Tibial nerve (tissue), 4 donors: ENCODE results near the gene CPT1B. TPM values are rescaled to one million over a fixed set of nuclear protein-coding genes. Genes with fewer than 3 reads are reported as not detected.
A peak's percentile ranks its signal among the peaks of the same experiment; 100 is the strongest.
"Not testable (repeated sequence)": the region's sequence is repeated elsewhere in the genome, so short reads cannot be mapped to it uniquely, and the experiment has no call there.

ENCODE experiments used
- DNase-seq, 2 donors: peaks; one replicate each; pipeline ENCODE4 v3.0.0-alpha.2; 2019; ENCODE audit warnings: low spot score in 2 of 2
- H3K27ac ChIP-seq, 4 donors: fragments of 200-600 bp; sonication (generic) in 3 of 4; one replicate each; pipeline ENCODE4 v1.5.1; 2017 to 2019; ENCODE audit warnings: mild to moderate bottlenecking in 1 of 4
- H3K27me3 ChIP-seq, 2 donors: fragments of 200-600 bp; sonication (generic) in 1 of 2; one replicate each; pipeline versions ENCODE4 v1.5.1 to v1.6.0; 2017 to 2019
- H3K36me3 ChIP-seq, 3 donors: fragments of 200-600 bp; sonication (generic); one replicate each; pipeline ENCODE4 v1.5.1; 2018 to 2019
- H3K4me1 ChIP-seq, 4 donors: fragments of 200-600 bp; sonication (generic) in 3 of 4; one replicate each; pipeline ENCODE4 v1.5.1; 2017 to 2019
- H3K4me3 ChIP-seq, 4 donors: fragments of 200-600 bp; sonication (generic) in 3 of 4; one replicate each; pipeline ENCODE4 v1.5.1; 2017 to 2019; ENCODE audit warnings: mild to moderate bottlenecking in 1 of 4, moderate library complexity in 1 of 4
- H3K9me3 ChIP-seq, 4 donors: fragments of 200-600 bp; sonication (generic) in 3 of 4; one replicate each; pipeline ENCODE4 v1.5.1; 2017 to 2019
- EP300 ChIP-seq, 2 donors: sonication (generic); formaldehyde crosslinking; IDR thresholded peaks; one replicate each; pipeline ENCODE4 v1.6.1; 2017; ENCODE audit warnings: antibody characterized with exemption in 2 of 2, mild to moderate bottlenecking in 1 of 2
- POLR2A ChIP-seq, 2 donors: fragments of 450-650 bp; IDR thresholded peaks; one replicate each; pipeline ENCODE4 v1.6.1; 2017; ENCODE audit warnings: antibody characterized with exemption in 2 of 2, mild to moderate bottlenecking in 2 of 2, moderate library complexity in 2 of 2
- WGBS, 2 donors: methylation state at CpG; one replicate each; pipeline ENCODE4 v1.1.5; 2018; 5-methylcytosine and 5-hydroxymethylcytosine counted together
- total RNA-seq, 4 donors: library from RNA; depleted of rRNA; stranded (reverse); fragments of >200 nt; gene quantifications; one replicate each; pipeline ENCODE4 v1.1.0, GENCODE V29; 2016
- TF ChIP-seq, protein P1 (sequence below), 5 experiments: fragments of 200-600 bp in 3 of 5; fragments of 450-650 bp in 2 of 5; sonication (generic) in 3 of 5; IDR thresholded peaks; one replicate each; pipeline ENCODE4 v1.5.1; 2016 to 2019; ENCODE audit warnings: antibody characterized with exemption in 5 of 5, mild to moderate bottlenecking in 3 of 5, moderate library complexity in 2 of 5

The CPT1B gene
- total RNA-seq, 4 donors from 2014 or later = 7.2 to 22.6 (median 15.1) TPM

DNA sequence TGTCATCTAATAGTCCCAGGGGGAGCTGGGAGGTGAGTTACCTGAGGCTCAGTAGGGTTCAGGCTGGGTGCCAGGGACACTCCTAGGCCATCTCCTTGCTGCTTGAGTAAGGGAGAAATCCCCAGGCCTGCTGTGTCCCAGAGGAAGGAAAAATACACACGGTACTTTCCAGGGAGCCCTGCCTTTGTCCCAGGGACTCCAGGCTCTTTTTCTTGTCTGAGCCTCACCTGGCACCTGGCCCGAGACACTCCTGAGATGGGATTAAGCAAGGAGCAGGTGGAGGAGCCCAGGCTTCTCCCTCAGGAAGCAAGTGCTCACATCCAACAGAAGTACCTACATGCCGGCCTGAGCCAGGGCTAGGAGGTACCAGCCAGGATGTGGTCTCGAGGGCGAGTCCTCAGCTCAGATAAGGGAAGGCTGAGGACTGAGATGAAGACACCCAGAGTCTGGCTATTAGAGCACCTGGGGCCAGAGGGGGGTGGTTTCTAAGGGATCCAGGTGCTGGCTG is 33.4 kb downstream of the CPT1B start:
- no peaks in the 10 kb centered on the region for H3K36me3 ChIP-seq
- peak overlapping the region in 2 of 4 donors; percentile 32 to 59 for H3K27ac ChIP-seq
- WGBS, 2 donors = 72 to 83% methylated on average over 3 to 5 of the region's 5 CpGs
- H3K4me3 ChIP-seq = peak overlapping the region in 1 of 4 donors; percentile 26
- TF ChIP-seq, protein P1, sequence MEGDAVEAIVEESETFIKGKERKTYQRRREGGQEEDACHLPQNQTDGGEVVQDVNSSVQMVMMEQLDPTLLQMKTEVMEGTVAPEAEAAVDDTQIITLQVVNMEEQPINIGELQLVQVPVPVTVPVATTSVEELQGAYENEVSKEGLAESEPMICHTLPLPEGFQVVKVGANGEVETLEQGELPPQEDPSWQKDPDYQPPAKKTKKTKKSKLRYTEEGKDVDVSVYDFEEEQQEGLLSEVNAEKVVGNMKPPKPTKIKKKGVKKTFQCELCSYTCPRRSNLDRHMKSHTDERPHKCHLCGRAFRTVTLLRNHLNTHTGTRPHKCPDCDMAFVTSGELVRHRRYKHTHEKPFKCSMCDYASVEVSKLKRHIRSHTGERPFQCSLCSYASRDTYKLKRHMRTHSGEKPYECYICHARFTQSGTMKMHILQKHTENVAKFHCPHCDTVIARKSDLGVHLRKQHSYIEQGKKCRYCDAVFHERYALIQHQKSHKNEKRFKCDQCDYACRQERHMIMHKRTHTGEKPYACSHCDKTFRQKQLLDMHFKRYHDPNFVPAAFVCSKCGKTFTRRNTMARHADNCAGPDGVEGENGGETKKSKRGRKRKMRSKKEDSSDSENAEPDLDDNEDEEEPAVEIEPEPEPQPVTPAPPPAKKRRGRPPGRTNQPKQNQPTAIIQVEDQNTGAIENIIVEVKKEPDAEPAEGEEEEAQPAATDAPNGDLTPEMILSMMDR (IDR thresholded peaks at IDR 0.05) = no peak
- TF ChIP-seq POLR2A (IDR thresholded peaks at IDR 0.05) = no peak
- TF ChIP-seq EP300 (IDR thresholded peaks at IDR 0.05) = no peak
- DNase-seq = no peak
- peaks cover 0 to 49% (median 23%) of the 10 kb centered on the region in 4 donors for H3K4me1 ChIP-seq
- no peaks in the 10 kb centered on the region for H3K9me3 ChIP-seq
- H3K27me3 ChIP-seq = peaks cover 0 to 61% of the 10 kb centered on the region in 2 donors

DNA sequence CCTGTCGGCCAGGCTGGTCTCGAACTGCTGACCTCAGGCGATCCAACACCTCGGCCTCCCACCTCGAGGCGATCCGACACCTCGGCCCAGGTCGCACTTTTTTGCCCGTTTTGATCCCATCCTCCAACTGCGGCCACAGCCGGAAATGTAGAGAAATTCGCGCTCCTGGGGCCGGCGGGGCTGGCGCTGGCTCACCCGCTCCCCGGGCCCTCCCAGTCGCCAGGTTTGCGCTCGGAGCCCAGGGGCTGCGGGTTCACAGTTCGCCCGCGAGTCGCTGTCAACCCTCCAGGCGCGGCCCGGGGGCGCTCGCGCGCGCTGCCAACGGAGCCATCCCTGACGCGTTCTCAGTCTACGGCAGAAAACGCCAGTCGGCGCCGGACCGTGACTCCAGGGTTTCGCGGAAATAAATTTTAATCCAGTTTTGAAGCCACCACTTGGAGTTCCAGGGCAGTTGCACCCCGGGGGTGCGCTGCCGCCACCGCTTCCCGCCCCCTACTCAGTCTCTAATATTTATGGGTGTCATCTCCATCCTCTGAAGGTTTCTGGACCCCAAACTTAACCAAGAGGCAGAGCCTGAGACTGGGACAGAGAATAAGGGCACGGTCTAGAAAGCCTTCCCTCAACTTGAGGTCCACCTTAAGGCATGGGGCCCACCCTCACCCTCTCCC is 34.0 kb downstream of the CPT1B start:
- H3K4me1 ChIP-seq = peaks cover 0 to 52% (median 26%) of the 10 kb centered on the region in 4 donors
- 8 to 9% methylated on average over 26 to 35 of the region's 52 CpGs for WGBS, 2 donors
- peak overlapping the region in 2 of 4 donors; percentile 32 to 59 for H3K27ac ChIP-seq
- no peaks in the 10 kb centered on the region for H3K36me3 ChIP-seq
- H3K27me3 ChIP-seq = peaks cover 0 to 55% of the 10 kb centered on the region in 2 donors
- peak in 1 of 2 donors; percentile 12 for TF ChIP-seq POLR2A (IDR thresholded peaks at IDR 0.05)
- TF ChIP-seq, protein P1 (IDR thresholded peaks at IDR 0.05) = peak; percentile 44 to 62 (median 53)
- peak in 1 of 2 donors; percentile 6 for TF ChIP-seq EP300 (IDR thresholded peaks at IDR 0.05)
- no peaks in the 10 kb centered on the region for H3K9me3 ChIP-seq
- DNase-seq = peak; percentile 42 to 52
- peak overlapping the region in 3 of 4 donors; percentile 26 to 36 (median 29) for H3K4me3 ChIP-seq

DNA sequence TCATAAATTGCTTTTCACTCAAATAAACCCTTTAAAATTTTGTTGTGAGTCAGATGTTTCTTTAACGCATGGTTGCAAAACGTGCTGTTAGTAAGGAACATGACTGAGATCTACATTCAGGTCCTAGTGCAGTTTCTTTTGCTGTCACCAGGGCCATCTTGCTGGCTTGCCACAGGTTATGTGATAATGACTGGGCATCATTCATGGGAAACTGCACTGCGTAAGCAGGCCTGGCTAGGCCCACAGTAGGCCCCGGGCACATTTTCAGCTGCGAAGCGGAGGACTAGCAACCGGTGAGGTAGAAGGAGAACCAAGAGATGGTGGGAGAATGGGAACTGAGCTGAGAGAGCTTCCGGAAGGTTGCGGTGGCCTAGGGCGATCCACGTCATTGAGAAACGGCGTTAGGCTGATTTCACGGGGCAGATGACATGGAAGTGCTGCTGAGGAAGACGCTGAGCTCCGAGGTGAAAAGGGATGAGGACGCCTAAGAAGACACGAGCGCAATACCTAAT is 35.8 kb downstream of the CPT1B start:
- no peak for DNase-seq
- H3K36me3 ChIP-seq = no peaks in the 10 kb centered on the region
- 90 to 92% methylated on average over 19 of the region's 19 CpGs for WGBS, 2 donors
- H3K9me3 ChIP-seq = no peaks in the 10 kb centered on the region
- H3K4me3 ChIP-seq = no peak overlapping the region
- TF ChIP-seq POLR2A (IDR thresholded peaks at IDR 0.05) (no peak), EP300 (IDR thresholded peaks at IDR 0.05) (no peak)
- TF ChIP-seq, protein P1 (IDR thresholded peaks at IDR 0.05) = no peak
- peaks cover 0 to 37% of the 10 kb centered on the region in 2 donors for H3K27me3 ChIP-seq
- H3K27ac ChIP-seq = peak overlapping the region in 1 of 4 donors; percentile 89
- H3K4me1 ChIP-seq = peaks cover 0 to 46% (median 25%) of the 10 kb centered on the region in 4 donors

DNA sequence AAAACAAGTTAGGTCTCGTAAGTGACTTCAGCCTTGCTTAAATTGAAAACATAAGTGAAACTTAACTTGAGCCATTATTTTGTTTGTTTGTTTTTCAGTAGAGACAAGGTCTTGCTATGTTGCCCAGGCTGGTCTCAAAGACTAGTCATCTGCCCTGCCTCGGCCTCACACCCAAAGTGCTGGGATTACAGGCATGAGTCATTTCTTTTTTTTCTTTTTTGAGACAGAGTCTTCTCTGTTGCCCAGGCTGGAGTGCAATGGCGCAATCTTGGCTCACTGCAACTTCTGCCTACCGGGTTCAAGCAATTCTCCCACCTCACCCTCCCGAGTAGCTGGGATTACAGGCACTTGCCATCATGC is 36.6 kb downstream of the CPT1B start:
- WGBS, 2 donors = 39 to 53% methylated on average over 5 of the region's 5 CpGs
- TF ChIP-seq EP300 (IDR thresholded peaks at IDR 0.05) = peak in 1 of 2 donors; percentile 62
- Histone ChIP-seq H3K4me1 (peaks cover 0 to 37% (median 25%) of the 10 kb centered on the region in 4 donors), H3K27ac (peak overlapping the region in 3 of 4 donors; percentile 41 to 89 (median 83)), H3K27me3 (peaks cover 0 to 31% of the 10 kb centered on the region in 2 donors)
- not testable (repeated sequence) for H3K9me3 ChIP-seq, H3K4me3 ChIP-seq, DNase-seq, H3K36me3 ChIP-seq

DNA sequence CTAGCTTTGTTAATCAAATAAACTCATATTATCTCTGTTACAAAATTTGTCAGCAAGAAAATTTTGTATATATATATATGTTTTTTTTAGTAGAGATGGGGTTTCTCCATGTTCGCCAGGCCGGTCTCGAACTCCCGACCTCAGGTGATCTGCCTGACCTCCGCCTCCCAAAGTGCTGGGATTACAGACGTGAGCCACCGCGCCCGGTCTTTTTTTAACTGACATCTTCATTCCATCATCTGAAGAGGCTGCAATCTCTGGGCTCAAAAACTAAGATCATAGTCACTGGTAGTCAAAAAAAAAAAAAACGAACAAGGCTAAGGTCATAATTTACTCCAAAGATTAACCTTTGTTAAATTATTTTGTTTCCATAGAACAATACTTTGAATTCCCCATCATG is 37.8 kb downstream of the CPT1B start:
- TF ChIP-seq POLR2A (IDR thresholded peaks at IDR 0.05) = no peak
- no peak for TF ChIP-seq EP300 (IDR thresholded peaks at IDR 0.05)
- TF ChIP-seq, protein P1 (IDR thresholded peaks at IDR 0.05) = no peak
- Histone ChIP-seq H3K9me3 (no peaks in the 10 kb centered on the region), H3K4me3 (no peak overlapping the region), H3K27me3 (peaks cover 0 to 18% of the 10 kb centered on the region in 2 donors), H3K4me1 (peaks cover 0 to 37% (median 25%) of the 10 kb centered on the region in 4 donors), H3K27ac (peak overlapping the region in 3 of 4 donors; percentile 80 to 89 (median 83)), H3K36me3 (no peaks in the 10 kb centered on the region)
- WGBS, 2 donors = 82 to 85% methylated on average over 10 of the region's 10 CpGs
- DNase-seq = no peak
